ENCODE measurements around the gene TMEM151A.
"Not testable (repeated sequence)": the region's sequence is repeated elsewhere in the genome, so short reads cannot be mapped to it uniquely, and the experiment has no call there.

Gene TMEM151A

DNA sequence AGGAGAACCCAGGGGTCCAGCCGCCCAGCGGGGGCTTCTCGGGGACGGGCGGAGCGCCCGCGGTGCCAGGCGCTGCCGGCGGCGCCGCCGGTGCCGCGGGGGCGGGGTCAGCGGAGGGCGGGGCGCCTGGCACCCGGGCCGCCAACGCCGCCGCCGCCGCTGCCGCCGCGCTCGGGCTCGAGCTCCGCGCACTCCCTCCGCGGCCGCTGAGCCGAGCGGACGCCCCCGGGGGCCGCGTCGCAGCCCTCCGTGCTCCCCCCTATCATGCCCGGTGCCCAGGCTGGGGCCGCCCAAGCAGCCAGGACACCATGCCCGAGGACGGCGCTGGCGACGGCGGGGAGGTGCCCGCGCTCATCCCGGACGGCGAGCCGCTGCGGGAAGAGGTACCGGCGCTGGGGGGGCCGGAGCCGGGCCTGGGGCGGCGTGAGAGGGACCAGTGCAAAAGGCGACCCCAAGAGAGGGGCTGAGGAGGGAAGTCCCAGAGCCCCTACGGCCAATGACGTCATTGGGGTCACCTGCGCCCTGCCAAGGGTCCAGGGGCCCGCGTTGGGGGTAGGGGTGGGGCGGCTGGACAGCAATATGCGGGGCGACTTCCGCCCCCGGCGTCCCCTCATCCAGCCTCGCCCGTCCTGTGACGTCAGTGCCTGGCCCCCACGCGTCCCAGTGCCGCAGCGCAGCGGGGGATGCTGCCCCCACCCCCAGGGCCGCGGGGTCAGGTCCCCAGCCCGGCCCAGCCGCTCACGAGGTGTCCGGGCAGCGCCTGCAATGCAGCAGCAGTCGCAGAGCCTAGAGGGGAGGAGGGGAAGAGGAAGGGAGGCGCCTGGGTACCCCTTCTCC lies at the start of gene TMEM151A:
TMEM151A (plus strand) TSS at position 189 of the 837 bp plus-strand sequence; CDS start at position 309, 120 bp downstream.
- no peak for DNase-seq

- no peak for DNase-seq
Measured at GRCh38 chr11:66242095-66242765, 49.5 kb upstream of the TMEM151A start.

DNA sequence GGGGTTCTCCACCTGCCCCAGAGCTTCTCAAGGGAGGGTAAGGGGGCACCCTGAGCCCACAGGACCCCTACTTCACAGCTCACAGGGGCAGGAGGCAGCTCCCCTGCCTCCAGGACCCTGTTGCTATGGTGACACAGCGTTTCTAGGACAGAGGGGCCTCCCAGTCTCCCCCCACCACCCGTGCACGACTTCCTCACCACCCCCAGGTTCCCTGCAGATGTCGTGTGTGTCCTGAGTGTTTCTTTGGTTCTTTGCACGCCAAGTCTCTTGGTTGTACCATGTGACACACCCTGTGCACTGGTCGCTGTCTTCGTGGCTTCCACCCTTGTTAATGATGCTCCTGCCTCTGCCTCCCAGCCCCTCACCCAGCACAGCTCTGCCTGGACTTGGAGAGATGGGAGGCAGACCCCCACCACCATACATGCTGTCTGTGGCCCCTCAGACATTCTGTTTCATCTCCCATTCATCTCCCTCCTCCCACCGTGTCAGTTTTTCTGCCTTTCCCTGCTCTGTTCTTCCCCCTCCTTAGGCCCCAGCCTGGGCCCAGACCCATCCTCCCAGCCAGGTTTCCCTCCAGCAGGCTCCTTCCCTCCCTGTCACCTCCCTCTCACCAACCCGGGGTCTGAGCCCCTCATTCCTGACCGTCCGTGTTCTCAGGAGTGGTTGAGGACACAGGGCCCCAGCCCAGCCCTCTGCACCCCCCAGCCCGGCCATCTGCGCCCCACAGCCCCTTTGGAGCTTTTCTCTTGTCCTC lies 47.7 kb upstream of the TMEM151A start:
- no peak for DNase-seq

DNA sequence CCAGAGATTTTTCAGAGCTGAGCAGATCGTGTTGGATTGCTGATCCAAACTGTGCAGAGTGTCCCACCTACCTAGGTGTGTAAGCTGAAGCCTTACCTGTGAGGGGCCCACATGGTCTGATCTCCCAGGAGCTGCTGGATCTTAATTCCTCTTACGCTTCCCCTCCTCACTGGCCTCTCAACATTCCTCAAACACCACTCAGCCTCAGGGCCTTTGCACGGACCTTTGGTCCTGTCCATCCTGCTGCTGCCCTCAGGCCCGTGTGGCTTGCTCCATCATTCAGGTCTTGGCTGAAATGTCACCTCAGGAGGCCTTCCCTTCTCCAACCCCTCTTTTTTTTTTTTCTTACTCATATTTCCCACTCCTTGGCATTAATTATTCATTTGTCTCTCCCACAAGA lies 44.4 kb upstream of the TMEM151A start:
- no peak for DNase-seq

- DNase-seq: no peak
Measured at GRCh38 chr11:66247801-66248200, 43.9 kb upstream of the TMEM151A start.

DNA sequence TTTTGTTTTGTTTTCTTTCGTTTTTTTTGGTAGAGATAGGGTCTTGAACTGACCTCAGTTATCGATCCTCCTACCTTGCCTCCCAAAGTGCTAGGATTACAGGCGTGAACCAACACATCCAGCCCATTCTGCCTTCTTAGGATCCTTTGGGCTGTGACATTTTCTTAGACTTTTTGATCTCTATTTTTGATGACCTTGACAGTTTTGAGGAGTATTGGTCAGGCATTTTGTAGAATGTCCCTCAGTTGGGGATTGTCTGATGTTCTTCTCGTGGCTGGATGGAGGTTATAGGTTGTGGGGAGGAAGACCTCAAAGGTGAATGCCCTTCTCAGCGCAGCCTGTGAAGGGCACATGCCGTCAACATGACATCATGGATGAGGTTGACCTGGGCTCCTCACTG lies 42.8 kb upstream of the TMEM151A start:
- no peak for DNase-seq

GRCh38 chr11:66251809-66252208 lies 39.9 kb upstream of the TMEM151A start:
- no peak for DNase-seq

GRCh38 chr11:66253081-66253480 lies 38.6 kb upstream of the TMEM151A start:
- not testable (repeated sequence) for DNase-seq

- DNase-seq: no peak
Measured at GRCh38 chr11:66258473-66258893, 33.2 kb upstream of the TMEM151A start.

DNA sequence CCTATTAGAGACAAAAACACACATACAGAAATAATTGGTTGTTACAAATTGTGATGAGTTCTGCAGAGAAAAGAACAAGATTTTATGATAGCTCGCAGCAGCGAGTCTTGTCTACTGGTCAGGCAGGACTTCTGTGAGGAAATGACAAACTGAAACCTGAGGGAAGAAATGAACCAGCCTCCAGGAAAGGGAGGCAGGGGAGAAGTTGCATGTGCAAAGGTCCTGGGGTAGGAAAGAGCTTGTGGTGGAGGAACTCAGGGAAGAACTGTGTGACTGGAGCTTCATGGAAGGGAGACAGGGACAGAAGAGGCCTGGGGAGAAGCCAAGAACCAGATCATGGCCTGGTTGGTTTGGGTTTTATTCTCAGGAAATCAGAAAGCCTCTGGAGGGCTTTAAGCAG lies 32.5 kb upstream of the TMEM151A start:
- no peak for DNase-seq

DNA sequence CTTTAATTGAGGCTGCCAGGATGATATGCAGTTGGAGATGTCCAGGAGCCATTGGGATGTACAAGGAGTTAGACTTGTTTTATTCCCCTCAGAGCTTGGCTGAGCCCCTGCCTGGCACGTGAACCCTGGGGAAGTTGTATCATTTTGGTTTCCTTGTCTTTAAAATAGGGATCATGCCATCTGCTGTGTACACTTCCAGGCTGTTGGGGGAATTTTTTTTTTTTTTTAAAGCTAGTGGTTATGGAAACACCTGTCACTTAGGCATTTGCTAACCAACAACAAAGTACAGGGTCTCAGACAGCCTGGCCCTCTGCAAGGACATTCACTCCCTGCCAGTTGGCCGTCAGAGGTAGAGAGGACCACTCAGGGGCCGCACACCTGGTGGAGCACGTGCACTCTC lies 31.7 kb upstream of the TMEM151A start:
- peak; percentile 27 for DNase-seq

DNA sequence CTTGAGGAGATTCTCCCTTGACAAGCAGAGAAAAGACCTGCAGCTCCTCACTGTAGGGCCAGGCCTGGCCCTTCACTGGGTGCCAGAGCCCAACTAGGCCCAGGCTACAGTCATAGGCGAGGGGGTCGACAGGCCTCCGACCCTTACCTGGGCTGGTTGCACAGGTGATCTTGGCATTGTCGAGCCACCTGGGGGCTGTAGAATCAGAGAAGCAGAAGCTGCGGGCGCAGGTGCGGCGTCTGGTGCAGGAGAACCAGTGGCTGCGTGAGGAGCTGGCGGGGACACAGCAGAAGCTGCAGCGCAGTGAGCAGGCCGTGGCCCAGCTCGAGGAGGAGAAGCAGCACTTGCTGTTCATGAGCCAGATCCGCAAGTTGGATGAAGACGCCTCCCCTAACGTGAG lies 30.1 kb upstream of the TMEM151A start:
- no peak for DNase-seq

GRCh38 chr11:66262191-66262590 lies 29.5 kb upstream of the TMEM151A start:
- no peak for DNase-seq

- DNase-seq: no peak
Measured at GRCh38 chr11:66262696-66263095, 29.0 kb upstream of the TMEM151A start.

DNA sequence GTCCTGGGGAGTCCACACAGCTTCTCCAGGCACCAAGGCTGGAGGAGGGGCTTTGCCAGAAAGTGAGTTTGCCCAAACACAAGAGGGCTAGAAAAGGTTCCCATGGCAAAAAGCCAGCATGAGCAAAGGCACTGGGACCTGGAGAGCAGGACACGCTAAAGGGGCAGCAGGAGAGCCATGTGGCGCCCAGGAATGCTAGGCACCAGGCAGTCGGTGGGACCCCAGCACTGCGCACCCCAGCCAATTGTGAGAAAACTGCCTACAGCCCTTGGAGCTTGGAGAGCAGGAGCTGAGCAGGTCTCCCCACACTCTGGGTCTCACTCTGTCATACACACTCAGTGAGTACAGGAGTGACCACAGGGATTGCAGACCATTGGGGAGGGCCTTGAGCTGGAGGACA lies 28.5 kb upstream of the TMEM151A start:
- DNase-seq: no peak

DNA sequence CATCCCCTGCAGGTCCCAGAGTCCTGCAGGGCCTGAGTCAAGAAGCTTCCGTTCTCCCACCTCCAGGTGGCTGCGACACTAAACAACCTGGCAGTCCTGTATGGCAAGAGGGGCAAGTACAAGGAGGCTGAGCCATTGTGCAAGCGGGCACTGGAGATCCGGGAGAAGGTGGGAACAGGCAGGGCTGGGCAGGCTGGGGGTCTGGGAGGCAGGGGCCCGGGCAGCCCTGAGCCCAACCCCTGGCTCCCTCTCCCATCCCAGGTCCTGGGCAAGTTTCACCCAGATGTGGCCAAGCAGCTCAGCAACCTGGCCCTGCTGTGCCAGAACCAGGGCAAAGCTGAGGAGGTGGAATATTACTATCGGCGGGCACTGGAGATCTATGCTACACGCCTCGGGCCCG lies 27.9 kb upstream of the TMEM151A start:
- DNase-seq: no peak

DNA sequence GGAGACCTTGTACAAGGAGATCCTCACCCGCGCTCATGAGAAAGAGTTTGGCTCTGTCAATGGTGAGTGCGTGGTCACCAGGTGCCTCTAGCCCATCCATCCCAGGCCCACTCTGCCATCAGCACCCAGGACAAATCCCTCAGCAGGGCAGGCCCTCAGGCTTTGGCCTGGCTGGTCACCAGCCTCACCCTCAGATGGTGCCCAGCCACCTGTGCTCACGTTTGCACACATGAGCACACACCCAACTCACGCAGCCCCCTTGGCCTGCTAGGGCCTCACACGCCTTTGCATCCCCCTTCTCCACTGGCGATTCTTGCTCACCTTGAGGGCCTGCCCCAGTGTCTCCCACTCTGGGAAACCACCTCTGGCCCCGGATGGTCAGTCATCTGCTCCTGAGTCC lies 27.3 kb upstream of the TMEM151A start:
- DNase-seq: no peak

DNA sequence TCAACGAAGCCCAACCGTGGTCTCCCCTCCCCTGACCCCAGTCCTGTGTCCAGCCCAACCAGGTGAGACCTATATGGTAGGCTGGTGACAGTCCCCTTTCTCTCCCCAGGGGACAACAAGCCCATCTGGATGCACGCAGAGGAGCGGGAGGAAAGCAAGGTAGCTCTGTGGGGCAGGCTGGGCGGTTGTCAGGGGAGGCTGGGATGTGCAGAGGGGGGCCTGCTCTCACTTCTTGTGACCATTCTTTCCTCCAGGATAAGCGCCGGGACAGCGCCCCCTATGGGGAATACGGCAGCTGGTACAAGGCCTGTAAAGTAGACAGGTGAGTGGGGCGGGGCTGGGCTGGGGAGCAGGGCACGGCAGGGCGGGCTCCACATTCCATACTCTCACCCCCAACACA lies 26.8 kb upstream of the TMEM151A start:
- DNase-seq: no peak

DNA sequence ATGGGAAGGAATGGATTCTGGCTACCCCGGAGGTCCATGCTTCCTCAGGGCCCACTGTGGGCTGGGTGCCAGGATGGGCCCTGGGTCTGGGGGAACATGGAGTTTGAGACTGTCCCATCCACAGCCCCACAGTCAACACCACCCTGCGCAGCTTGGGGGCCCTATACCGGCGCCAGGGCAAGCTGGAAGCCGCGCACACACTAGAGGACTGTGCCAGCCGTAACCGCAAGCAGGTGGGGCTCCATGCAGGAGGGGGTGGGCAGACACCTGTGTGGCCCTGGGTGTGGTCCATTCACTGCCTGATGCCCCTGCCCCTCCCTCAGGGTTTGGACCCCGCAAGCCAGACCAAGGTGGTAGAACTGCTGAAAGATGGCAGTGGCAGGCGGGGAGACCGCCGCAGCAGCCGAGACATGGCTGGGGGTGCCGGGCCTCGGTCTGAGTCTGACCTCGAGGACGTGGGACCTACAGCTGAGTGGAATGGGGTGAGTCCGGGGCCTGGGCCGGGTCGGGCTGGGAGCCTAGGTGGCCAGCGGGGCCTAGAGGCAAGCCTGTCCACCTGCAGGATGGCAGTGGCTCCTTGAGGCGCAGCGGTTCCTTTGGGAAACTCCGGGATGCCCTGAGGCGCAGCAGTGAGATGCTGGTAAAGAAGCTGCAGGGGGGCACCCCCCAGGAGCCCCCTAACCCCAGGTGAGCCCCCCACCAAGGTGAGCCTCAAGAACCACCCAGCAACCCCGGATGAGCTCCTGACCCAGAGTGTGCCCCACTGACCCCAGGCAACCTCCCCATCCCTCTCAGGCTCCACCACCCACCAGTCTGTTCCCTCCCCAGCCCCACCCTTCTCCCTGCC lies 25.9 kb upstream of the TMEM151A start:
- DNase-seq: no peak

DNA sequence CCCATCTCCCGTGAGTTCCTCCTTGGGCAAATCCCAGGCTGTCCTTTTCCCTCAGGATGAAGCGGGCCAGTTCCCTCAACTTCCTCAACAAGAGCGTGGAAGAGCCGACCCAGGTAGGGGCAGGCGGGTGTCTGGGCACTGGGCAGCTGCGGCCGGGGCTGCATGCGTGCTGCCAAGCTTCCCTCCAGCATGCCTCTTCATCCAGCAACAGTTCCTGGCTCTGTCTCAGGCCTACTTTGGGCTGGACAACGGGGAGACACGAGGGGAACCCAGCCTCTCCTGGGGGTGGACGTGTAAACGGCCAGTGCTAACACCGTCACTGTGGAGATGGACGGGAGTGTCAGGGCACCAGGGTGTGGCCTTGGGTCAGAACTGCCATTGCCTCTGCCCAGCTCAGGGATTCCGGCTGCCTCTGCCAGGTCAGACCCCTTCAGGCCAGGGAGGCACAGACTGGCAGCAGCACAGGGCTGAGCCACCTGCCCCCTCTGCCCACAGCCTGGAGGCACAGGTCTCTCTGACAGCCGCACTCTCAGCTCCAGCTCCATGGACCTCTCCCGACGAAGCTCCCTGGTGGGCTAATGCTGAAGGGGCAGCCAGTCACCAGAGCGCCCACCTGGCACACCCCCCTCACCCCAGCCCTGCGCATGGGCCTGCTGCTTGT lies 25.2 kb upstream of the TMEM151A start:
- no peak for DNase-seq

DNA sequence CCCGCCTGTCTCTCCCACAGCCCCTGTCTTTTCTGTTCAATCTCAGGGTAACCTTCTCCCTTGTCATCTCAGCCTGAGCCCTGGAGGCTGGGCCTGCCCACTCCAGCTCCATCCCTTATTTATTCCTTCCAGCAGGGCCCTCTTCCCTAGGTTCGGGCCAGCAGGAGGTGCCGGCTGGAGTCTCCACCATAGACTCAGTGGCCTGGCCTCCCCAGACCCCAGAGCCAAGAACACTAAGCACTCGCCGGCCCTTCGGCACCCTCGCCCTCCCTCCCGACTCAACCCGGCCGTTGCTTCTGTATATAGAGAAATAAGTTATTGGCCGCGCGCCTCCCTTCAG lies 24.7 kb upstream of the TMEM151A start:
- DNase-seq: no peak
